Measurements from ENCODE around the gene TRABD2A.
"Not testable (repeated sequence)": the region's sequence is repeated elsewhere in the genome, so short reads cannot be mapped to it uniquely, and the experiment has no call there.

TRABD2A gene

DNA sequence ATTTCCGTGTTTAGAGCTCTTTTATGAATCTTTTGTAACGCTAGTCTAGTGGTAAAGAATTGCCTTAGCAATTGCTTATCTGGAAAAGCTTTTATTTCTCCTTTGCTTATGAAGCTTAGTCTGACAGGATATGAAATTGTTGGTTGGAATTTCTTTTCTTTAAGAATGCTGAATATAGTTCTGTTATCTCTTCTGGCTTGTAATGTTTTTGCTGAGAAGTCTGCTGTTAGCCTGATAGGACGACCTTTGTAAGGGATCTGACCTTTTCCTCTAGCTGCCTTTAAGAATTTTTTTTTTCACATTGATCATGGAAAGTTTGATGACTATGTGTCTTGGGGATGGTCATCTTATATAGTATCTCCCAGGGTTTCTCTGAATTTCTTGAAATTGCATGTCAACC, 101.1 kb downstream of the TRABD2A start:
- Histone ChIP-seq H3K4me1 (ENCODE audit: insufficient read depth, low read length) (no peaks in the 10 kb centered on the region), H3K4me3 (ENCODE audit: low read length) (no peak overlapping the region), H3K36me3 (ENCODE audit: insufficient read depth, low read length) (no peaks in the 10 kb centered on the region), H3K27me3 (ENCODE audit: insufficient read depth, low read length) (no peaks in the 10 kb centered on the region), H3K9me3 (ENCODE audit: low read length) (no peaks in the 10 kb centered on the region), H2AFZ (ENCODE audit: low read depth, low read length) (no peak overlapping the region)

DNA sequence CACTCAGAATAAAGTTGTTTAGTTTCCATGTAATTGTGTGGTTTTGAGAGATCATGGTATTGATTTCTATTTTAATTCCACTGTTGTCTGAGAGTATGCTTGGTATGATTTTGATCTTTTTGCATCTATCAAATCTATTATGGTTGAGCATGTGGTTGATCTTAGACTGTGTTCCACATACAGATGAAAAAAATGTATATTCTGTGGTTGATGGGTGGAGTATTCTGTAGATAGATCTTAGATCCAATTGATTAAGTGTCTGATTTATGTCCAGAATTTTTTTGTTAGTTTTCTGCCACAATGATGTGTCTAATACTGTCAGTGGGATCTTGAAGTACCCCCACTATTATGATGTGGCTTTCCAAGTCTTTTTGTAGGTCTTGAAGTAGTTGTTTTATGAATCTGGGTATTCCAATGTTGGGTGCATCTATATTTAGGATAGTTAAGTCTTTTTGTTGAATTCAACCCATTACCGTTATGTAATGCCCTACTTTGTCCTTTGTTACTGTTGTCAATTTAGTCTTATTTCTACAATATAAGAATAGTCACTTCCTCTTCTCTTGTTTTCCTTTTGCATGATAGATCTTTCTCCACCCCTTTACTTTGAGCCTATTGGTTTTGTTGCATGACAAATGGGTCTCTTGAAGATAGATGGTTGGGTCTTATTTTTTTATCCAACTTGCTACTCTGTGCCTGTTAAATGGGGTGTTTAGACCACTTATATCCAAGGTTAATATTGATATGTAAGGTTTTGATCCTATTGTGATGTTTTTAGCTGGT, 101.8 kb downstream of the TRABD2A start:
- H3K4me1 ChIP-seq (ENCODE audit: insufficient read depth, low read length) = no peaks in the 10 kb centered on the region
- no peaks in the 10 kb centered on the region for H3K9me3 ChIP-seq (ENCODE audit: low read length)
- H2AFZ ChIP-seq (ENCODE audit: low read depth, low read length) = no peak overlapping the region
- H3K27me3 ChIP-seq (ENCODE audit: insufficient read depth, low read length) = no peaks in the 10 kb centered on the region
- no peaks in the 10 kb centered on the region for H3K36me3 ChIP-seq (ENCODE audit: insufficient read depth, low read length)
- H3K4me3 ChIP-seq (ENCODE audit: low read length) = no peak overlapping the region

DNA sequence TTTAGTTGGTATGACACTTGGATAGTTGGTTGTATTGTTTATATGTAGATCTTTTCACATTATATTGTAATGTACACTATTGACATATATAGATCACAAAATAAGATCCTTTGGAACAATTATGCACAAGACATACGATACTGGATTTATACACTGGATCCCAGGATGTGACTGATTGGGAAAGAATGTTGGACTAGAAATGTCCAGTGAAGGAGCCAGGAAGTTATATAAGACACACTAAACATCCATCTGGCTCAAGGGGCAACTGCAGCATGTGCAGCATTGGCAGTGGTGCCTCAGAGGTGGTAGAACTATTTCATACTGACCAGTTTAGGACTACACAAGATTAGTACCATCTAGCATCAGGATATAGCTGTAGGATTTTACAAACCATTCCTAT, 104.9 kb downstream of the TRABD2A start:
- no peaks in the 10 kb centered on the region for H3K36me3 ChIP-seq (ENCODE audit: insufficient read depth, low read length)
- no peaks in the 10 kb centered on the region for H3K9me3 ChIP-seq (ENCODE audit: low read length)
- no peaks in the 10 kb centered on the region for H3K4me1 ChIP-seq (ENCODE audit: insufficient read depth, low read length)
- H3K27me3 ChIP-seq (ENCODE audit: insufficient read depth, low read length) = no peaks in the 10 kb centered on the region
- H2AFZ ChIP-seq (ENCODE audit: low read depth, low read length) = no peak overlapping the region
- H3K4me3 ChIP-seq (ENCODE audit: low read length) = no peak overlapping the region

DNA sequence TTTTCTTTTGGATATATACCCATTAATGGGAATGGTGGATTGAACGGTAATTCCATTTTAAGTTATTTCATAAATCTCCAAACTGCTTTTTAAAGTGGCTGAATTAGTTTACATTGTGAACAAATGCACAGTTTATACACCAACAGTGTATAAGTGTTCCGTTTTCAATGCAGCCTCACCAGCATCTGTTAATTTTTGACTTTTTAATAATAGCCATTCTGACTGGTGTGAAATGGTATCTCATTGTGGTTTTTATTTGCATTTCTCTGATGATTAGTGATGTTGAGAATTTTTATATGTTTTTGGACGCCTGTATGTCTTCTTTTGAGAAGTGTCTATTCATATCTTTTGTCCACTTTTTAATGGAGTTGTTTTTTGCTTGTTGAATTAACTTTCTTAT, 107.3 kb downstream of the TRABD2A start:
- not testable (repeated sequence) for H3K9me3 ChIP-seq (ENCODE audit: low read length); H3K4me3 ChIP-seq (ENCODE audit: low read length); H3K4me1 ChIP-seq (ENCODE audit: insufficient read depth, low read length); H2AFZ ChIP-seq (ENCODE audit: low read depth, low read length); H3K36me3 ChIP-seq (ENCODE audit: insufficient read depth, low read length); H3K27me3 ChIP-seq (ENCODE audit: insufficient read depth, low read length)
